T47D (cell line): ENCODE data around the gene TRPC6.

ENCODE experiments used
- DNase-seq, 2 experiments: peaks; one replicate each; pipeline versions ENCODE4 v3.0.0 to v3.0.0-alpha.2; 2011 to 2012; ENCODE audit warnings: low read depth in 1 of 2, low spot score in 1 of 2
- JUND ChIP-seq: IDR thresholded peaks from 2 replicates; pipeline ENCODE4 v1.6.1; 2012; ENCODE audit warnings: low read depth
- in situ Hi-C: cut with HindIII; loops from 2 replicates; pipeline ENCODE4 v1.10.0; 2016; ENCODE audit warnings: low sequenced_read_pairs, low pct_unique_long_range_greater_than_20kb

TRPC6 gene

DNA sequence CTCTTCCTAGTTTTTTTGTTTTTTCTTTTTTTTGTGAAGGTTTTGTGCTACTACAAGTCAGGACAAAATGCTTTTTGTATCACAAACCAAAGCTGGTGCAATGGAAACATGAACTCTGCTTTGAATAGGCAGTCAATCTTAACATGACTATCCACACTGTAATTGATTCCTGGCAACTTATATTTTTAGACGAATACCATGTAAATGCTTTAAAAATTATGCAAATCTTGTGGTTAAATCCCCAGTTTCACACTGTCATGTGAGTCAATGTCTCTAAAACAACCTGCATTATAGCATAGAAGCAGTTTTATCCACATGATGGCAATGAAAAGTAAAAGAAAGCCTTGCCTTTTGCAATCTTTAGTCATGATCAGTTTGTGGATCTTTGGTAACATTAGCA, 8.9 kb downstream of the TRPC6 start:
- in situ Hi-C loops = no loop called here
- TF ChIP-seq JUND = no peak
- DNase-seq = no peak

DNA sequence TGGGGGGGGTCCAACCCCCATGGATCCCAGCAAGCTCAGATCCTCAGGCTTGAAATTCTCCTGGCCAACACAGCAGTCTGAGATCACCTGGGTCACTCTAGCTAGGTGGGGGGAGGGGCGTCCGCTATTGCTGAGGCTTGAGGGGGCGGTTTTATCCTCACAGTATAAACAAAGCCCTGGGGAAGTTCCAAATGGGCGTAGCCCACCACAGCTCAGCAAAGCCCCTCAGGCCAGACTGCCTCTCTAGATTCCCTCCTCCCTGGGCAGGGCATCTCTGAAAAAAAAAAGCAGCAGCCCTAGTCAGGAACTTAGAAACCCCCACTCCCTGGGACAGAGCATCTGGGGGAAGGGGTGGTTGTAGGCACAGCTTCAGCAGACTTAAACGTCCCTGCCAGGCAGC, 16.7 kb downstream of the TRPC6 start:
- no peak for DNase-seq
- in situ Hi-C loops = no loop called here
- no peak for TF ChIP-seq JUND

DNA sequence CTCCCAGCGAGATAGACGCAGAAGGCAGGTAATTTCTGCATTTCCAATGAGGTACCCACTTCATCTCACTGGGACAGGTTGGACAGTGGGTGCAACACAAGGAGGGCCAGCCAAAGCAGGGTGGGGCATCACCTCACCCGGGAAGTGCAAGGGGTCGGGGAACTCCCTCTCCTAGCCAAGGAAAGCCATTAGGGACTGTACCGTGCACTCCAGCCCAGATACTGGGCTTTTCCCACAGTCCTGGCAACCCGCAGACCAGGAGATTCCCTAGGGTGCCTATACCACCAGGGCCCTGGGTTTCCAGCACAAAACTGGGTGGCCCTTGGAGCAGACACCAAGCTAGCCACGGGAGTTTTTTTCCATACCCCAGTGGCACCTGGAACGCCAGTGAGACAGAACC, 17.2 kb downstream of the TRPC6 start:
- in situ Hi-C loops = no loop called here
- no peak for DNase-seq

DNA sequence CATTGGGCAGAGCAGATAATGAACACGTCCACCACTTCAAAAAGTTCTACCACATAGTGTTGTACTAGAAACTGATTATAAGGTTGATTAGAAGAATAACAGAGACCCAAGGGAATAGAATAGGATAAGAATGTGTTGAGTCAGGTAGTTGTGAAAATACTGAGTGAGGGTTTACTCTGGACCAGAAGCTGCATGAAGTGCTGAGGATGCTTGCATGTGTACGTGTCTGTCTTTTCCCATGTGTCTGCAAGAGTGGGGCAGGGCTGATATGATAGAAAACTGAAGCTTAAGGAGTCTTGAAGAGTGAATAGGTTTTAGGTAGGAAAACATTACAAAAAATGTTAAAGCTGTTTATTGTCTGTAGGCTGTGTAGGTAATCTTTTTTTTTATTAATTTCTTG, 20.6 kb downstream of the TRPC6 start:
- in situ Hi-C loops = no loop called here
- TF ChIP-seq JUND = no peak
- DNase-seq = no peak

More for the DNA sequence above, 17.2 kb downstream of the TRPC6 start:
- no peak for TF ChIP-seq JUND

DNA sequence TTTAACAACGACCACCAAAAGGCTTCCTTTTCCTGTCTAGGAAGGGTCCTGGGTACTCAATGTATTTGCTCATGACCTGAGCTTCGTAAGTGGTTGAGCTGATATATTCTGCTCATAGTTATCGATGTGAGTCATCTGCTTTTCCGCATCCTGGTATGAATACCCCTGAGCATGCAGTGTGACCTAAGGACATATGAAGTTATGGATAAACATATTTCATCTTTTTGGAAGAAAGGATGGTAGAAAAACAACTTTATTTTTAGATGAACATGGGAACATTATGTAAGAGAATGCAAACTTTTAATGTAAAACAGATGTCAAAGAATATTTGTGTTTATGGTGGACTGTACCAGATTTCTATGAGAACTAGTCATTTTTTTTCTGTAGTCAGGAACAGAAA, 28.4 kb downstream of the TRPC6 start:
- in situ Hi-C loops = no loop called here
- no peak for DNase-seq
- no peak for TF ChIP-seq JUND

DNA sequence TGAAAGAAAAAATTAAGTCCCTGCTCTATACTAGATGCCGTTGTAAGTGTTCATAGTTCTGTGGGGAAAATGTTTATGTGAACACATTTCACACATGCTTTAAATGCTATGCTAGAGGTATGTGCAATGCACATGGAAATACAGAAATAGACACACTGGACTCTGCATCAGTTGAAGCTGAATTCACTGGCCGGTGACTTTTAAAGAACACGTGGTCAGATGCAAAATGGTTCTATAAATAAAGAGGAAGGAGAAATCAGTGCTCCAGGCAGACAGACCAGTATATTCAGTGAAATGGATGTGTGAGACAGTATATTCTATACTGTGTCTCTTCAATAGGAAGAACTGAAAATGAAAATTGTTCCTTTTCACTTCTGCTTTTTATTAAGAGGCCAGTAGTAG, 29.9 kb downstream of the TRPC6 start:
- no peak for DNase-seq
- no peak for TF ChIP-seq JUND
- in situ Hi-C loops = no loop called here

DNA sequence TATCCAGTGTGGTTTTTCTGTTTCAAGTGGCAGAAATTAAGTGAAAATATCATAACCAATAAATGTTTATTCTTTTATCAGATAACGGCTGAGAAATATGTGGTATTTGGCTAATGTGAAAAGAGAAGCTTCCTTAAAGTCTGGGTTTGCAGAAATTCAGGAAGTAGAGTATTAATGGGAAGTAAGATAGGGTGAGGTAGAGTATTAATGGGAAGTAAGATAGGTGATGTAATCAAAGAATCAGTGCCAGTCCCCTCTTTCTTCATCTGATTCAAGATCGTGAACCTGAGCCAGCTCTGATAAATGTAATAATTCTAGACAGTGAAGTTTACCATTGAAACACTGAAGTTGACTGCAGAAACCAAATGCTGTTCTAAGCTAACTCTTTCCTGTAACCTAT, 30.9 kb downstream of the TRPC6 start:
- no peak for DNase-seq
- in situ Hi-C loops = no loop called here
- TF ChIP-seq JUND = no peak

DNA sequence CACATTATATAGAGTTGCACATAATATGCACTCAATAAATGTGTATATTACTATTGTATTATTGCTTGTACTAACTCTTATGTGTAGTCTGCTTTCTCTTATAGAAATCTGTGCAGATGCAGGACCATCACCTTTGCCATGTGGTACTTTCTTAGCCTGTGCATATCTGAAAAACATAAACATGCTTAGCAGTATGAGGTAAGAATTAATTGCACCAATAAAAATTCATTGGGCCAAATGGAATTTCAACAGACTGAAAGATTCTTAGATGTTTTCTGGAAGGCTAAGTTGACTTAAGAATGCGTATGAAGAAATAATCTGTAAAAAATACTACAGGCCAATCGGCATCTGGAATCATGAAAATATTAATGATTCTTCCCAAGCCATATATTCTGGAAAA, 55.3 kb downstream of the TRPC6 start:
- TF ChIP-seq JUND = no peak
- in situ Hi-C loops = no loop called here
- DNase-seq = no peak

DNA sequence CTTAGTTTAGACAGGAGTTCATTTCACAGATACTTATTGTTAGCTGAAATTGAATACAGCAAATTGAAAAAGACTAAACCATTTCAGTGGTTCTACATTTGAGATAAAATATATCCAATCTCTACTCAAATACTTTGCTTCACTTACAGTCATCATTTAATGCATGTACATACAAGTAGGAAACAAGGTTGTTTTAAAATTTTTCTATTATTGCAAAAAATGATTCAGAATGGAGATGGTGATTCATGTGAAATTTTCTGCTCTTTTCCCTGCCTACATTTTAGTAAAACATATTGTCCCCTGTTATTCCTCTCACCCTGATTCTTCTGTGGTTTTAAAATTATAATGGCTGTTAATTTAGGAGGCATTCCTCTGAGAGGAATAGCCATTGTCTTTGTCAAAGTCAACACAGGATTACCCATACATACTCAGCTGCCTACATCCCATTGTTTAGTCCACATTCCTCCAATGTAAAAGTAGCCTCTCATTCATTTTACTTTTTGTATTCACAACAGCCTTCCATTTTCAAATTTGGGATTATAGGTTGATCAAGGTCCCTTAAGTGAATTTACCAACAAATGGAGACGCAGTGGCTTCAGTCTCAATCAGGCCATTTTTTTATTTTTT, 60.1 kb downstream of the TRPC6 start:
- DNase-seq = no peak
- in situ Hi-C loops = no loop called here
- TF ChIP-seq JUND = no peak

DNA sequence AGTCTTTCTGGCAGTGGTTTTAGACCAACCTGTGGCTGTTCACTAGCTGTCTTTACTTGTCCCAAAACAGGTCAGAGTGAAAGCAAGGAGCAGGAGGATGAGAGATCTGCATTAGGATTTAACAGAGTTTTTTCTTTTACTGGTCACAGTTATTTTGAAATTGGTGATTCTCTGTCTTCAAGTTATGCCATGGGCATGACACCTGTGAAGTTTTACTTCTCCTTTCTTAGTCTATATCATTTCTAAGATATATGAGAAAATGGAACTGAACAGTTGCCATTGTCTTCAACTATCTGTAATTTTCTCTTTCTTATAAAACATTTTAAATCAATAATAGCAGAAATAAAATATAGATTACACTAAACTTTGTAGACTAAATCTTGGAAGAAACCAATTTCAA, 60.6 kb downstream of the TRPC6 start:
- no peak for TF ChIP-seq JUND
- DNase-seq = no peak
- in situ Hi-C loops = no loop called here

DNA sequence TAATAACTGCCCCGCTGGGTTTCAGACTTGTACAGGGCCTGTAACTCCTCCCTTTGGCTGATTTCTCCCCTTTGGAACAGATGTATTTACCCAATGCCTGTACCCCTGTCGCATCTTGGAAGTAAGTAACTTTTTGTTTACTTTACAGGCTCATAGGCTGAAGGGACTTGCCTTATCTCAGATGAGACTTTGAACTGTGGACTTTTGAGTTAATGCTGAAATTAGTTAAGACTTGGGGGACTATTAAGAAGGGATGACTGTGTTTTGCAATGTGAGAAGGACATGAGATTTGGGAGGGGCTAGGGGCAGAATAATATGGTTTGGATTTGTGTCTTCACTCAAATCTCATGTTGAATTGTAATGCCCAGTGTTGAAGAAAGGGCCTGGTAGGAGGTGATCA, 62.0 kb downstream of the TRPC6 start:
- DNase-seq = no peak
- in situ Hi-C loops = no loop called here
- no peak for TF ChIP-seq JUND

DNA sequence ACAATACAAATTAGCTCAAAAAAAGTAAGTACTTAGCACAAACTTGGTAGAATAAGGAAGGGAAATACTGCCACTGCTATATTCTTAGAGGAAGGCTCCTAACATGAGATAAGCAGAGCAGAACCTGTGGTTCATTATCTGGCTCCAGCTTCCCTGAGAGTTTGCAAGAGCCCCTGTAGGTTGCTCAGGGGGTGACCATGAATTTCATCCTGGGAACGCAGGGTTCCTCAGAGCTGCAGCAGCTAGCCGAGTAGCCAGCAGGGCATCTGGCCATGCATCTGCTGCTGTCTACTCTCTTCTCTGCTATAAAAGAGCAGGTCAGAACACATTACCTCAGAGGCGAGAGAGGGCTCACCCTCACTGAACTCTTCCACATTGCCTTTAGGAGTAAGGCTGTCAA, 67.3 kb downstream of the TRPC6 start:
- in situ Hi-C loops = no loop called here

DNA sequence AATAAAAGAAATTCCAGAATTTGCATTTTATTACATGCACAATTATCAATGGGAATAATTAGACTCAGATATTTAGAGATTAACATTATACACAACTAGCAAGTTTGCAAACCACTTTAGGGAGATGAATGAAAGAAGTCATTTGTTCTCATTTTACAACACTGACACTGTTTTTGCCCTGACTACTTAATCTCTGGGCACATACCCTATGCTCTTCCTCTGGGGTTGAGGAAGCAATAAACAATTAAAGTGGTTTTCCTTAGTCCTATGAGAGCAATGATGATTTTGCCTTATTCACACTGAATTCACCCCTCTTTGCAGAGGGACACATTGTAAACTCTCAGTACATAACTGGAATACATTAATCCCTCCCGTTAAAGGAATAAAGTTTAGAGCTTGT, 72.7 kb downstream of the TRPC6 start:
- no peak for TF ChIP-seq JUND
- DNase-seq = no peak
- in situ Hi-C loops = no loop called here

More for the DNA sequence above, 67.3 kb downstream of the TRPC6 start:
- DNase-seq = no peak
- TF ChIP-seq JUND = no peak

DNA sequence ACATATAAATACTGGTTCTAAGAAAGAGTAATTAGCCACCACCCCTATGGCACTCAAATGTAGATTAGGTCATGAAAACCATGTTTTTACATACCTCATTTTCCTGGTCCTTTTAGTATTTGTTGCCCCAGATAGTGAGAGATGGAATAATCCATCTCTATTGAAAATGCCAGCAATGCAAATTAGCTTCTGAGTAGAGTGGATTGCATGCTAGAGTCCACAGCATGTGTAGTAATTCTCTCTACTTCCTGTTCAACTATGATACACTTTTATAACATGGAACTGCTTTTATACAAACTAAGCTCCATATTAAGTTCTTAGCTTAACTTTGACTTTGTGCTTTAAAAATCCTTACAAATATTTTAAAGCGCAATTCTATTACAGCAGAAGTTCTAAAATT, 73.2 kb downstream of the TRPC6 start:
- no peak for TF ChIP-seq JUND
- in situ Hi-C loops = no loop called here
- DNase-seq = no peak

DNA sequence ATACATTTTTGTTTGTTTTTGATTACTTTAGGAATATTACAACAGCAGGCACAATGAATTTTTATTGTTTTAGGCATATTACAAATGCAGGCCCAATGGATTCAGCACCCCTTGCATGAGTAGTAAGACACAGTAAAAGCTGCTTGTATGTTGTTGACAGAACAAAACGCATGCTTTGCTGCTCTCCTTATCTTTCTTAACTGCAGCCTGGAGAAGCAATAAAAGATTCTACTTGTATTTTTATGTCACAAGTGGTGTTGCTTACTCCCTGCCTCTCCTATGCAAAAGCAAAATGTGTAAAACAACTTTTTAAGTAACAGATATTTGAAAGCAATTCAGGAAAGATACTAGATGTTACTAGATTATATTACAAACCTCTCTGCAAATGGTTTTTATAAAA, 73.9 kb downstream of the TRPC6 start:
- no peak for DNase-seq
- TF ChIP-seq JUND = no peak
- in situ Hi-C loops = no loop called here
